GM13977 (cell line): Measurements from ENCODE around the gene HBG1.

Experiments
- DNase-seq: peaks from one replicate; pipeline ENCODE4 v3.0.0; 2012; ENCODE audit warnings: low spot score
- in situ Hi-C: fragments of 300-500 bp; cut with MboI; formaldehyde crosslinking; loops from one replicate; pipeline ENCODE4 v1.12.0; 2022; ENCODE audit warnings: low sequenced_read_pairs, low pct_unique_long_range_greater_than_20kb, mixed read lengths, inconsistent platforms; ENCODE audit not compliant: unreplicated experiment
- TF ChIP-seq, protein P1 (sequence below): IDR thresholded peaks from 2 replicates; pipeline ENCODE4 v1.5.1; 2012; ENCODE audit warnings: mild to moderate bottlenecking, control low read depth; ENCODE audit not compliant: insufficient read depth; ENCODE audit errors: extremely low read depth, missing control alignments

HBG1 gene

DNA sequence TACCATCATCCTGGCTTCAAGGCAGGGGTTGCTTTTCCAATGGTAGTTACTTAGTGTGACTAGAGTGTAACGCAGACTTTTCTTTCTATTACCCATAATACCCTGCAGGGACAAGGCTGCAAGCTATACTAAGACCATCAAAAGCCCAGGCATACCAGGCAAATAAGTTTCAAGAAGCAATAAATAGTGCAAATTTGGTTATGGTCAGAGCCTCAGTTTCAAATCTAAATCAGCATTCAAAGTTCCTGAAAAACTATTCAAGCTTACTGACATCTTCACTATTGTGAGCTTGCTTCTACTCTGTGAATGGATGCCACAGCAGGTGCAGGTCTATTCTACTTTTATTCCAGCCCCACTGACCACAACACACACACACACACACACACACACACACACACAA lies 20.3 kb downstream of the HBG1 start:
- no peak for DNase-seq
- in situ Hi-C loops = no loop called here
- TF ChIP-seq, protein P1, sequence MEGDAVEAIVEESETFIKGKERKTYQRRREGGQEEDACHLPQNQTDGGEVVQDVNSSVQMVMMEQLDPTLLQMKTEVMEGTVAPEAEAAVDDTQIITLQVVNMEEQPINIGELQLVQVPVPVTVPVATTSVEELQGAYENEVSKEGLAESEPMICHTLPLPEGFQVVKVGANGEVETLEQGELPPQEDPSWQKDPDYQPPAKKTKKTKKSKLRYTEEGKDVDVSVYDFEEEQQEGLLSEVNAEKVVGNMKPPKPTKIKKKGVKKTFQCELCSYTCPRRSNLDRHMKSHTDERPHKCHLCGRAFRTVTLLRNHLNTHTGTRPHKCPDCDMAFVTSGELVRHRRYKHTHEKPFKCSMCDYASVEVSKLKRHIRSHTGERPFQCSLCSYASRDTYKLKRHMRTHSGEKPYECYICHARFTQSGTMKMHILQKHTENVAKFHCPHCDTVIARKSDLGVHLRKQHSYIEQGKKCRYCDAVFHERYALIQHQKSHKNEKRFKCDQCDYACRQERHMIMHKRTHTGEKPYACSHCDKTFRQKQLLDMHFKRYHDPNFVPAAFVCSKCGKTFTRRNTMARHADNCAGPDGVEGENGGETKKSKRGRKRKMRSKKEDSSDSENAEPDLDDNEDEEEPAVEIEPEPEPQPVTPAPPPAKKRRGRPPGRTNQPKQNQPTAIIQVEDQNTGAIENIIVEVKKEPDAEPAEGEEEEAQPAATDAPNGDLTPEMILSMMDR = no peak

DNA sequence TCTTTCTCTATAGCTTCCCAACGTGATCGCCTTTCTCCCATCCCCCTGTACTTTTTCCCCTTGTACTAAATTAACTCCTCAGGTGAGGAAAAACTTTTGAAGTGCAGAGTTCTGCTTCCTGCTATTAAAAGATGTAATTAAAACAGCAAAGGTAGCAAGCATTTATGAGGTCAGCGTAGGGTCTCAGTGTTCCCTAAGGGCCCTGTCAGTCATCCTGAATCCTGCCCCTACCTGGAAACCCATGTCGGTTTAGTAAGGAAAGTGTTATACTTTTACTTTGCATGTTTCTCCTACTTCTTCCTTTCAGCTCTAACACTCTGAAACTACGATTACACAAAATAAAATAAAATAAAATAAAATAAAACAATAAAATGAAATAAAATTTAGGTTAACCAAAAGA lies 21.5 kb downstream of the HBG1 start:
- TF ChIP-seq, protein P1 = no peak
- DNase-seq = no peak
- in situ Hi-C loops = no loop called here

DNA sequence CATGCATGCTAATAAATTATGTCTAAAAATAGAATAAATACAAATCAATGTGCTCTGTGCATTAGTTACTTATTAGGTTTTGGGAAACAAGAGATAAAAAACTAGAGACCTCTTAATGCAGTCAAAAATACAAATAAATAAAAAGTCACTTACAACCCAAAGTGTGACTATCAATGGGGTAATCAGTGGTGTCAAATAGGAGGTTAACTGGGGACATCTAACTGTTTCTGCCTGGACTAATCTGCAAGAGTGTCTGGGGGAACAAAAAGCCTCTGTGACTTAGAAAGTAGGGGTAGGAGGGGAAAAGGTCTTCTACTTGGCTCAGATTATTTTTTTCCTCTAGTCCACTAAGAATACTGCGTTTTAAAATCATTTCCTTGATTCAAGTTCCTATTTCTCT lies 22.0 kb downstream of the HBG1 start:
- in situ Hi-C loops = no loop called here
- no peak for DNase-seq
- TF ChIP-seq, protein P1 = no peak

DNA sequence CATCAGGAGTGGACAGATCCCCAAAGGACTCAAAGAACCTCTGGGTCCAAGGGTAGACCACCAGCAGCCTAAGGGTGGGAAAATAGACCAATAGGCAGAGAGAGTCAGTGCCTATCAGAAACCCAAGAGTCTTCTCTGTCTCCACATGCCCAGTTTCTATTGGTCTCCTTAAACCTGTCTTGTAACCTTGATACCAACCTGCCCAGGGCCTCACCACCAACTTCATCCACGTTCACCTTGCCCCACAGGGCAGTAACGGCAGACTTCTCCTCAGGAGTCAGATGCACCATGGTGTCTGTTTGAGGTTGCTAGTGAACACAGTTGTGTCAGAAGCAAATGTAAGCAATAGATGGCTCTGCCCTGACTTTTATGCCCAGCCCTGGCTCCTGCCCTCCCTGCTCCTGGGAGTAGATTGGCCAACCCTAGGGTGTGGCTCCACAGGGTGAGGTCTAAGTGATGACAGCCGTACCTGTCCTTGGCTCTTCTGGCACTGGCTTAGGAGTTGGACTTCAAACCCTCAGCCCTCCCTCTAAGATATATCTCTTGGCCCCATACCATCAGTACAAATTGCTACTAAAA lies 22.8 kb downstream of the HBG1 start, which contains the start of gene HBB:
HBB (minus strand) TSS at position 340 of the 579 bp plus-strand sequence; CDS start at position 290, 50 bp downstream.
- TF ChIP-seq, protein P1 = no peak
- in situ Hi-C loops = no loop called here
- no peak for DNase-seq

DNA sequence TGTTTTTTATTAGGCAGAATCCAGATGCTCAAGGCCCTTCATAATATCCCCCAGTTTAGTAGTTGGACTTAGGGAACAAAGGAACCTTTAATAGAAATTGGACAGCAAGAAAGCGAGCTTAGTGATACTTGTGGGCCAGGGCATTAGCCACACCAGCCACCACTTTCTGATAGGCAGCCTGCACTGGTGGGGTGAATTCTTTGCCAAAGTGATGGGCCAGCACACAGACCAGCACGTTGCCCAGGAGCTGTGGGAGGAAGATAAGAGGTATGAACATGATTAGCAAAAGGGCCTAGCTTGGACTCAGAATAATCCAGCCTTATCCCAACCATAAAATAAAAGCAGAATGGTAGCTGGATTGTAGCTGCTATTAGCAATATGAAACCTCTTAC lies 24.2 kb downstream of the HBG1 start:
- TF ChIP-seq, protein P1 = no peak
- in situ Hi-C loops = no loop called here
- DNase-seq = no peak

DNA sequence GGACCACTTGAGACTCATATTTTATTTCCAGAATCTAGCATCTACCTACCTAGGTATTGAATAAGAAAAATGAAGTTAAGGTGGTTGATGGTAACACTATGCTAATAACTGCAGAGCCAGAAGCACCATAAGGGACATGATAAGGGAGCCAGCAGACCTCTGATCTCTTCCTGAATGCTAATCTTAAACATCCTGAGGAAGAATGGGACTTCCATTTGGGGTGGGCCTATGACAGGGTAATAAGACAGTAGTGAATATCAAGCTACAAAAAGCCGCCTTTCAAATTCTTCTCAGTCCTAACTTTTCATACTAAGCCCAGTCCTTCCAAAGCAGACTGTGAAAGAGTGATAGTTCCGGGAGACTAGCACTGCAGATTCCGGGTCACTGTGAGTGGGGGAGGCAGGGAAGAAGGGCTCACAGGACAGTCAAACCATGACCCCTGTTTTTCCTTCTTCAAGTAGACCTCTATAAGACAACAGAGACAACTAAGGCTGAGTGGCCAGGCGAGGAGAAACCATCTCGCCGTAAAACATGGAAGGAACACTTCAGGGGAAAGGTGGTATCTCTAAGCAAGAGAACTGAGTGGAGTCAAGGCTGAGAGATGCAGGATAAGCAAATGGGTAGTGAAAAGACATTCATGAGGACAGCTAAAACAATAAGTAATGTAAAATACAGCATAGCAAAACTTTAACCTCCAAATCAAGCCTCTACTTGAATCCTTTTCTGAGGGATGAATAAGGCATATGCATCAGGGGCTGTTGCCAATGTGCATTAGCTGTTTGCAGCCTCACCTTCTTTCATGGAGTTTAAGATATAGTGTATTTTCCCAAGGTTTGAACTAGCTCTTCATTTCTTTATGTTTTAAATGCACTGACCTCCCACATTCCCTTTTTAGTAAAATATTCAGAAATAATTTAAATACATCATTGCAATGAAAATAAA lies 24.8 kb downstream of the HBG1 start:
- TF ChIP-seq, protein P1 = no peak
- DNase-seq = no peak
- in situ Hi-C loops = no loop called here
